Stimulated activated CD4-positive, alpha-beta T cell treated with anti-CD3 and anti-CD28 coated beads, Interleukin-4, amount 100 ng/mL, for 1 hour (primary cell): ENCODE results near the gene PRDM15.

Experiments
- DNase-seq: peaks from one replicate; pipeline ENCODE4 v3.0.0-alpha.2; 2020

Gene PRDM15

GRCh38 chr21:41837756-41838297, 41.3 kb downstream of the PRDM15 start:
- DNase-seq = no peak

- no peak for DNase-seq
Observed at GRCh38 chr21:41836166-41837015, 42.8 kb downstream of the PRDM15 start.

GRCh38 chr21:41835711-41836154, 43.4 kb downstream of the PRDM15 start:
- DNase-seq = no peak

GRCh38 chr21:41834926-41835663, 44.0 kb downstream of the PRDM15 start:
- no peak for DNase-seq

- no peak for DNase-seq
Observed at GRCh38 chr21:41834252-41834925, 44.8 kb downstream of the PRDM15 start.

- no peak for DNase-seq
Observed at GRCh38 chr21:41833497-41834115, 45.5 kb downstream of the PRDM15 start.

- no peak for DNase-seq
Observed at GRCh38 chr21:41832596-41833496, 46.3 kb downstream of the PRDM15 start.

GRCh38 chr21:41831866-41832595, 47.1 kb downstream of the PRDM15 start:
- no peak for DNase-seq

GRCh38 chr21:41831453-41831831, 47.7 kb downstream of the PRDM15 start:
- no peak for DNase-seq

GRCh38 chr21:41830764-41831452, 48.2 kb downstream of the PRDM15 start:
- DNase-seq = no peak

- DNase-seq = no peak
Observed at GRCh38 chr21:41830145-41830707, 48.9 kb downstream of the PRDM15 start.

GRCh38 chr21:41828884-41829360, 50.2 kb downstream of the PRDM15 start:
- DNase-seq = no peak

- DNase-seq = no peak
Observed at GRCh38 chr21:41827951-41828883, 50.9 kb downstream of the PRDM15 start.

- no peak for DNase-seq
Observed at GRCh38 chr21:41825881-41826280, 53.3 kb downstream of the PRDM15 start.

- DNase-seq = no peak
Observed at GRCh38 chr21:41825216-41825615, 53.9 kb downstream of the PRDM15 start.

- no peak for DNase-seq
Observed at GRCh38 chr21:41824466-41825207, 54.5 kb downstream of the PRDM15 start.

GRCh38 chr21:41823906-41824305, 55.2 kb downstream of the PRDM15 start:
- no peak for DNase-seq

GRCh38 chr21:41823166-41823565, 56.0 kb downstream of the PRDM15 start:
- no peak for DNase-seq
